ENCODE results near the gene TYRP1.

Gene TYRP1

GRCh38 chr9:12730198-12730597 lies 37.0 kb downstream of the TYRP1 start:
- DNase-seq (ENCODE audit: low spot score): no peak
- no peak for TF ChIP-seq CTCF (IDR thresholded peaks at IDR 0.05)
- Histone ChIP-seq H3K27ac (no peak overlapping the region), H3K4me3 (no peak overlapping the region)

- TF ChIP-seq CTCF (IDR thresholded peaks at IDR 0.05): no peak
- DNase-seq (ENCODE audit: low spot score): no peak
Observed at GRCh38 chr9:12730927-12731326, 37.7 kb downstream of the TYRP1 start.

DNA sequence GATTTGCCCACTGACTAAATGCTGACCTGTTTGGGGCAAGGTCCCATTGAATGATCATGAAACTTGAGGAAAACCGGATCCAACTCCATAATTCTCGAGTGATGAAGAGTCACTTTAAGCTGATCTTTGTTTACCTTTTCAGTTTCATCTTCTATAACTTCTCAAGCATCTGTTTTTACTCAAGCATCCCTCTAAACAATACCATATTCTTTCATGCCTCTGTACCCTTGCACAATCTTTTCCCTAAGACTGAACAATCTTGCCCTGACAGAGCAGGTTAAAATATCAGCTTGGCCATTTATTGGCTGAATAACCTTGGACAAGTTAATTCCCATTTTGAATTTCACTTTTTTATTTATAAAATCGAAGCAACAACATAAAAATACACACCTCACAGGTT lies 39.8 kb downstream of the TYRP1 start:
- TF ChIP-seq CTCF (IDR thresholded peaks at IDR 0.05): no peak
- Histone ChIP-seq H3K27ac (no peak overlapping the region), H3K4me3 (no peak overlapping the region)
- DNase-seq (ENCODE audit: low spot score): no peak

More at GRCh38 chr9:12730927-12731326, 37.7 kb downstream of the TYRP1 start:
- Histone ChIP-seq H3K27ac (no peak overlapping the region), H3K4me3 (no peak overlapping the region)

DNA sequence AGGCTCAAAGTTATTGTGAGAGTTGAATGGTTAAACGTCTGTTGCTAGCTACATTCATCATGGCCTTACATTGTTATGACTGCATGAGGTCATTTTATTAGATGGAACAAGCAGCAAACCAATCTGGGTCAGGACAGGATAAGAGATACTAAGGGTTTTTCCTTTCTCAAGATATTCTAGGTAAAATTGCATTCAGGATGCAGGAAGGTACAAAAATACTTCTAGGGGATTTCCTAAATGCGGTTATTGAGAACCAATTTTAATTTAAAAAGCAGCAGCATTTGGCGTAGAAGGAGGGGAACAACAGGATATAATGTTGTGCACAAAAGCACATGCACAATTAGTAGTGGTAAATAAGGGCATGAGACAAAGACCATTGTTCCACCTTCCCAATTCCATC lies 42.5 kb downstream of the TYRP1 start:
- DNase-seq (ENCODE audit: low spot score): no peak
- no peak for TF ChIP-seq CTCF (IDR thresholded peaks at IDR 0.05)
- Histone ChIP-seq H3K27ac (no peak overlapping the region), H3K4me3 (no peak overlapping the region)

DNA sequence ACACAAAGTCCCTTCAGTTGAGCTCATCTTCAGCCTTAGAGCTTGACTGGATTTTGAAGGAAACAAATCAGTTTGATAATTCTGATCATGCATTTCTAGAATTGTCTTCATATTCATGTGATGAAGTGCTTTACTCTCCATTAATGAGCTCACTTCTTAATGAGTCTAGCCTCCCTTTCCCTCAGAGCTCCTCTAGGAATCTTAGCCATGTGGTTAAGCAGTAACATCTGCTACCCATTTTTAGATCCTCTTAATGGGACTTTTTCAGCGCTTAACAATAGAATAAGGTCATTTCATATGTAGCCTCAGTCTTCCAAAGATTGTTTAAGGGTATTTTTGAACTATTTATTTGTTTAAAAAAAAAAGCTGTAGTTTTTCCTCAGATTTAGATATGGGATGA lies 44.7 kb downstream of the TYRP1 start:
- no peak for DNase-seq (ENCODE audit: low spot score)
- H3K27ac ChIP-seq: no peak overlapping the region
- no peak for TF ChIP-seq CTCF (IDR thresholded peaks at IDR 0.05)
- no peak overlapping the region for H3K4me3 ChIP-seq

DNA sequence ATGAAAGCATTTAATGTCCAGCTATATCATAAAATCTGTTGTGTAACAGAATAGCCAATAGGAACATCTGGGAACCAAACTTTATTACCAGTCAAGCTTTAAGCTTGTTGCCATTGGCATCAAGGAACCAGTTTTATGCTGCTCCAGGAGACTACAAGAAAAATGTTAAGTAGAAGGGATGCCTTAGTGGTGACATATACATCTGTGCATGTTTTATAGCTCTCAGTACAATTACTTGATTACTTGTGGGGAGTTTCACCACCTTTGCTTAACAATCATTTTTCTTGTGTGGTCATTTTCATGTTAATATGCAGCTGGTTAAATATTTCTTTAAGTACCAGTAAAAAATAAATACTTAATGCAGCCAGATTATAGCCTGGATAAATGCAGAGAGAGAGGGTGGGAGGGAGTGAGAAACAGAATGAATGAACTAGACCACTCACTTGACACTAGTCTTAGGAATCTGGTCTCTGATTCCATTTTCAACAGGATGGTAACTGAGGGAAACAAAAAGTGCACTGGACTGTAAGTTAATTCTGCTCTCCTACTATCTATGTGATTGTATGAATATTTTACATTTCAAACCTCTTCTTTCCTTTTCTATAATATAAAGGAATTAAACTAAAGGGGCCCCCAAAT lies 45.9 kb downstream of the TYRP1 start:
- Histone ChIP-seq H3K27ac (no peak overlapping the region), H3K4me3 (no peak overlapping the region)
- DNase-seq (ENCODE audit: low spot score): no peak
- no peak for TF ChIP-seq CTCF (IDR thresholded peaks at IDR 0.05)

DNA sequence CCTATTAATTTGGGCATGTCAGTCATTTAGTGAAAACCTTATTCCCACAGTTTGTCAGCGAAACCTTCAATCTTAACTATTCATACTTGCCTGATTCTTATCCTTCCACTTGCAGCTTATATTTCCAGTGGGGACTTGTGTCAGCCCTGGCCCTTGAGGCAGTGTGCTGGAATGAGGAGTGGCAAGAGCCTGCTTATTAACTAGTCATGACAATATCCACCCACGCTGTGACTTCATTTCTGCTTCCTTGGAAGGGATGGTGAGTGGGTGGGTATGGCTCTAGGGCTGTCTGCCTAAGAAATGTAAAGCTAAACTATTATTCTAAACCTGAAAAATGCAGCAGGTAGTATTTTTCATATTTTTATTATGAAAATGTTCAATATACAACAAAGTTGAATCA lies 47.7 kb downstream of the TYRP1 start:
- TF ChIP-seq CTCF (IDR thresholded peaks at IDR 0.05): no peak
- DNase-seq (ENCODE audit: low spot score): no peak
- Histone ChIP-seq H3K27ac (no peak overlapping the region), H3K4me3 (no peak overlapping the region)
